IMR-90 (cell line): Measurements from ENCODE around the gene ZBTB8OS. TPM values are rescaled to one million over a fixed set of nuclear protein-coding genes. Genes with fewer than 3 reads are reported as not detected.

Experiments
- ATAC-seq: fragments of 200-7000 bp; cut with Tn5 transposase; 2 replicates; pipeline ENCODE4 v1.9.1; 2020; ENCODE audit warnings: low read depth, mild to moderate bottlenecking, moderate library complexity
- BruUV-seq: library from RNA; stranded (reverse); fragments of 400-500 nt; replicated peaks from 2 replicates; lab custom pipeline; 2021; lab: Mats Ljungman, UMichigan
- CTCF ChIA-PET: fragments of 300-600 bp; formaldehyde crosslinking; extraction: SDS; loops from one replicate; lab custom pipeline; 2021; ENCODE audit warnings: antibody characterized with exemption; lab: Yijun Ruan, JAX
- POLR2A ChIA-PET: fragments of 300-600 bp; sonication (Branson Sonifier 250); formaldehyde crosslinking; loops from one replicate; lab custom pipeline; 2022; ENCODE audit warnings: antibody characterized with exemption; ENCODE audit not compliant: unreplicated experiment; lab: Charles Lee
- DNase-seq: peaks from one replicate; pipeline ENCODE4 v3.0.0; 2013
- H2AFZ ChIP-seq: replicated peaks from 2 replicates; pipeline ENCODE3; 2013; ENCODE audit warnings: low read length, mild to moderate bottlenecking; ENCODE audit not compliant: poor library complexity
- H2AK5ac ChIP-seq: 2 replicates; pipeline ENCODE4 v1.6.1; 2013; ENCODE audit warnings: low read depth, low read length, inconsistent platforms
- H2AK9ac ChIP-seq: replicated peaks from 2 replicates; pipeline ENCODE3; 2013; ENCODE audit warnings: mild to moderate bottlenecking, low read depth, low read length, moderate library complexity; ENCODE audit not compliant: poor library complexity
- H2BK120ac ChIP-seq: 2 replicates; pipeline ENCODE4 v1.6.1; 2013; ENCODE audit warnings: low read depth, low read length, inconsistent platforms
- H2BK15ac ChIP-seq: 3 replicates; pipeline ENCODE4 v1.6.1; 2013; ENCODE audit warnings: low read depth, low read length, inconsistent platforms
- H2BK20ac ChIP-seq: 2 replicates; pipeline ENCODE4 v1.6.1; 2013; ENCODE audit warnings: low read depth, mild to moderate bottlenecking, inconsistent platforms, low read length, moderate library complexity
- H2BK5ac ChIP-seq: 2 replicates; pipeline ENCODE4 v1.6.1; 2013; ENCODE audit warnings: mild to moderate bottlenecking, low read depth, low read length, inconsistent platforms; ENCODE audit not compliant: poor library complexity, severe bottlenecking
- H3K14ac ChIP-seq: replicated peaks from 2 replicates; pipeline ENCODE4 v1.6.1; 2013; ENCODE audit warnings: low read depth, low read length, inconsistent platforms
- H3K18ac ChIP-seq: 2 replicates; pipeline ENCODE4 v1.6.1; 2013; ENCODE audit warnings: low read depth, low read length, control low read depth
- H3K23ac ChIP-seq: 2 replicates; pipeline ENCODE4 v1.6.1; 2013; ENCODE audit warnings: low read depth, low read length, inconsistent platforms
- H3K27ac ChIP-seq: 2 replicates; pipeline ENCODE4 v1.5.1; 2013; ENCODE audit warnings: mild to moderate bottlenecking, control low read depth, low read length; ENCODE audit not compliant: insufficient read depth
- H3K27me3 ChIP-seq: 2 replicates; pipeline ENCODE4 v1.6.1; 2013; ENCODE audit warnings: low read length; ENCODE audit not compliant: control insufficient read depth, insufficient read depth
- H3K36me3 ChIP-seq: 2 replicates; pipeline ENCODE4 v1.6.1; 2013; ENCODE audit warnings: low read length, mixed read lengths; ENCODE audit not compliant: control insufficient read depth, insufficient read depth
- H3K4ac ChIP-seq: 2 replicates; pipeline ENCODE4 v1.6.1; 2013; ENCODE audit warnings: low read depth, low read length, inconsistent platforms
- H3K4me1 ChIP-seq: 2 replicates; pipeline ENCODE4 v1.6.1; 2013; ENCODE audit warnings: low read length, mixed read lengths; ENCODE audit not compliant: control insufficient read depth, insufficient read depth
- H3K4me2 ChIP-seq: 2 replicates; pipeline ENCODE4 v1.6.1; 2013; ENCODE audit warnings: low read depth, mild to moderate bottlenecking, control low read depth, low read length, moderate library complexity
- H3K4me3 ChIP-seq: 2 replicates; pipeline ENCODE4 v1.5.1; 2013; ENCODE audit warnings: low read depth, mild to moderate bottlenecking, control low read depth, low read length, moderate library complexity; ENCODE audit not compliant: insufficient read depth
- H3K56ac ChIP-seq: 2 replicates; pipeline ENCODE4 v1.6.1; 2013; ENCODE audit warnings: low read length, inconsistent platforms; ENCODE audit not compliant: insufficient read depth; ENCODE audit errors: extremely low read depth
- H3K79me1 ChIP-seq, 2 experiments: 2 replicates each; pipeline ENCODE4 v1.6.1; 2013; ENCODE audit warnings: low read length in 2 of 2, inconsistent platforms in 1 of 2, low read depth in 1 of 2
- H3K9ac ChIP-seq: 2 replicates; pipeline ENCODE4 v1.6.1; 2013; ENCODE audit warnings: low read depth, low read length, control low read depth
- H3K9me1 ChIP-seq: 2 replicates; pipeline ENCODE4 v1.6.1; 2013; ENCODE audit warnings: low read length, inconsistent platforms; ENCODE audit not compliant: insufficient read depth
- H3K9me3 ChIP-seq: 2 replicates; pipeline ENCODE4 v1.6.1; 2013; ENCODE audit warnings: low read length; ENCODE audit not compliant: control insufficient read depth, insufficient read depth
- H4K20me1 ChIP-seq: 2 replicates; pipeline ENCODE4 v1.6.1; 2013; ENCODE audit warnings: low read length, inconsistent platforms; ENCODE audit not compliant: insufficient read depth
- H4K5ac ChIP-seq: 2 replicates; pipeline ENCODE4 v1.6.1; 2013; ENCODE audit warnings: mild to moderate bottlenecking, low read depth, low read length, control low read depth
- H4K8ac ChIP-seq, 2 experiments: 2 replicates each; pipeline ENCODE4 v1.6.1; 2013; ENCODE audit warnings: low read depth in 2 of 2, low read length in 2 of 2, control low read depth in 1 of 2, inconsistent platforms in 1 of 2
- H4K91ac ChIP-seq: 2 replicates; pipeline ENCODE4 v1.6.1; 2013; ENCODE audit warnings: low read depth, low read length, inconsistent platforms; ENCODE audit not compliant: insufficient read depth
- BHLHE40 ChIP-seq: fragments of 150-350 bp; IDR thresholded peaks from 2 replicates; pipeline ENCODE4 v1.6.1; 2016; ENCODE audit warnings: mild to moderate bottlenecking, low read depth, low read length
- CEBPB ChIP-seq: IDR thresholded peaks from 2 replicates; pipeline ENCODE4 v1.6.1; 2012; ENCODE audit warnings: low read depth, low read length, improper control_type of control experiment
- CHD1 ChIP-seq: IDR thresholded peaks from 2 replicates; pipeline ENCODE4 v1.6.1; 2012; ENCODE audit warnings: low read depth, low read length, improper control_type of control experiment
- FOS ChIP-seq: fragments of 150-350 bp; IDR thresholded peaks from 2 replicates; pipeline ENCODE4 v1.6.1; 2016; ENCODE audit warnings: low read depth, low read length
- MAFK ChIP-seq: IDR thresholded peaks from 2 replicates; pipeline ENCODE4 v1.6.1; 2012; ENCODE audit warnings: low read depth, low read length, improper control_type of control experiment
- NFE2L2 ChIP-seq: fragments of 150-350 bp; IDR thresholded peaks from 2 replicates; pipeline ENCODE4 v1.6.1; 2016; ENCODE audit warnings: low read depth, mild to moderate bottlenecking, low read length
- POLR2A ChIP-seq: IDR thresholded peaks from 2 replicates; pipeline ENCODE4 v1.6.1; 2012; ENCODE audit warnings: mild to moderate bottlenecking, low read depth, low read length
- RAD21 ChIP-seq: IDR thresholded peaks from 2 replicates; pipeline ENCODE4 v1.6.1; 2012; ENCODE audit warnings: low read length, improper control_type of control experiment
- RCOR1 ChIP-seq: IDR thresholded peaks from 2 replicates; pipeline ENCODE4 v1.6.1; 2012; ENCODE audit warnings: mild to moderate bottlenecking, low read length, improper control_type of control experiment; ENCODE audit not compliant: insufficient replicate concordance
- RFX5 ChIP-seq: IDR thresholded peaks from 2 replicates; pipeline ENCODE4 v1.8.0; 2012; ENCODE audit warnings: low read depth, mild to moderate bottlenecking, low read length, moderate library complexity
- SMC3 ChIP-seq: fragments of 150-350 bp; IDR thresholded peaks from 2 replicates; pipeline ENCODE4 v1.6.1; 2016; ENCODE audit warnings: low read depth, mild to moderate bottlenecking, antibody characterized with exemption, low read length, moderate library complexity
- WGBS, 2 experiments: methylation state at CpG; one replicate each; pipeline versions ENCODE4 v1.1.5 to v1.1.7; 2013; ENCODE audit warnings: missing lambda C conversion rate in 2 of 2; ENCODE audit not compliant: insufficient read length in 1 of 2; ENCODE audit errors: extremely low coverage in 2 of 2; 5-methylcytosine and 5-hydroxymethylcytosine counted together
- dilution Hi-C: fragments of 300-500 bp; cut with HindIII; formaldehyde crosslinking; loops from one replicate; pipeline ENCODE4 v1.14.3; 2018; ENCODE audit warnings: low sequenced_read_pairs; ENCODE audit not compliant: unreplicated experiment
- in situ Hi-C: fragments of 300-500 bp; cut with MboI; formaldehyde crosslinking; loops from 3 replicates; pipeline ENCODE4 v1.14.3; 2019; ENCODE audit warnings: low sequenced_read_pairs, inconsistent platforms, mixed read lengths
- intact Hi-C: fragments of 100-400 bp; cut with micrococcal nuclease; formaldehyde crosslinking; loops from 2 replicates; pipeline ENCODE4 v1.10.0; 2022
- polyA plus RNA-seq, 3 experiments: library from polyadenylated mRNA; depleted of rRNA; stranded (reverse); fragments of >200 nt; gene quantifications; 2 replicates each; pipeline ENCODE4 v1.2.3, GENCODE V29; 2012; ENCODE audit warnings: low replicate concordance in 1 of 3
- total RNA-seq: library from RNA; depleted of rRNA; stranded (reverse); fragments of >200 nt; gene quantifications from 2 replicates; pipeline ENCODE4 v1.2.3, GENCODE V29; 2012
- TF ChIP-seq, protein P1 (sequence below): fragments of 150-350 bp; IDR thresholded peaks from 2 replicates; pipeline ENCODE4 v1.6.1; 2016; ENCODE audit warnings: low read depth, mild to moderate bottlenecking, low read length, moderate library complexity, borderline replicate concordance
- TF ChIP-seq, protein P2 (sequence below): conservative IDR thresholded peaks from 2 replicates; pipeline ENCODE4 v1.5.1; 2012; ENCODE audit warnings: mild to moderate bottlenecking, low read depth, low read length, improper control_type of control experiment

The ZBTB8OS gene
- total and polyA plus RNA-seq, 2 of the 4 experiments (the other 2 are of a cell fraction) = 31.0 to 43.5 TPM

GRCh38 chr1:32647308-32648134 lies 2.8 kb downstream of the ZBTB8OS start:
- no peak overlapping the region for H2AK9ac ChIP-seq
- no peak overlapping the region for H3K9ac ChIP-seq
- peaks cover 15% of the 10 kb centered on the region for H4K20me1 ChIP-seq
- H3K36me3 ChIP-seq = peaks cover 6% of the 10 kb centered on the region
- H3K14ac ChIP-seq = no peak overlapping the region
- no peak for DNase-seq
- no peaks in the 10 kb centered on the region for H3K27me3 ChIP-seq
- H3K27ac ChIP-seq = no peak overlapping the region
- no peak overlapping the region for H3K4me3 ChIP-seq
- H3K79me1 ChIP-seq = peaks cover 12 to 45% of the 10 kb centered on the region in 2 experiments
- no peak overlapping the region for H3K4me2 ChIP-seq
- no peak overlapping the region for H4K91ac ChIP-seq
- H4K5ac ChIP-seq = no peak overlapping the region
- no peak for ATAC-seq
- no peak overlapping the region for H2BK120ac ChIP-seq
- WGBS, 2 experiments = no CpG with 5 or more reads among the region's 6 CpGs
- no peak overlapping the region for H2BK15ac ChIP-seq
- no peak overlapping the region for H2AK5ac ChIP-seq
- no peak overlapping the region for H2BK5ac ChIP-seq
- CTCF ChIA-PET = no interaction called here
- no peaks in the 10 kb centered on the region; the same call in 1 of the 2 replicates for H3K9me1 ChIP-seq
- no peaks in the 10 kb centered on the region for H3K9me3 ChIP-seq
- no TSS peak for BruUV-seq
- H3K23ac ChIP-seq = no peak overlapping the region
- intact Hi-C loops = no loop called here
- in situ Hi-C loops = no loop called here
- H2BK20ac ChIP-seq = no peak overlapping the region
- no peak overlapping the region for H4K8ac ChIP-seq
- POLR2A ChIA-PET = no interaction called here
- no peak overlapping the region for H2AFZ ChIP-seq
- H3K4me1 ChIP-seq = no peaks in the 10 kb centered on the region; the same call in 1 of the 2 replicates
- dilution Hi-C loops = no loop called here
- H3K56ac ChIP-seq = no peak overlapping the region
- H3K18ac ChIP-seq = no peak overlapping the region
- H3K4ac ChIP-seq = no peak overlapping the region
- TF ChIP-seq NFE2L2 = no peak
- no peak for TF ChIP-seq RCOR1
- no peak for TF ChIP-seq RAD21
- TF ChIP-seq RFX5 = no peak
- TF ChIP-seq BHLHE40 = no peak
- no peak for TF ChIP-seq CHD1
- no peak for TF ChIP-seq POLR2A
- TF ChIP-seq CEBPB = no peak
- TF ChIP-seq FOS = no peak
- TF ChIP-seq, protein P1, sequence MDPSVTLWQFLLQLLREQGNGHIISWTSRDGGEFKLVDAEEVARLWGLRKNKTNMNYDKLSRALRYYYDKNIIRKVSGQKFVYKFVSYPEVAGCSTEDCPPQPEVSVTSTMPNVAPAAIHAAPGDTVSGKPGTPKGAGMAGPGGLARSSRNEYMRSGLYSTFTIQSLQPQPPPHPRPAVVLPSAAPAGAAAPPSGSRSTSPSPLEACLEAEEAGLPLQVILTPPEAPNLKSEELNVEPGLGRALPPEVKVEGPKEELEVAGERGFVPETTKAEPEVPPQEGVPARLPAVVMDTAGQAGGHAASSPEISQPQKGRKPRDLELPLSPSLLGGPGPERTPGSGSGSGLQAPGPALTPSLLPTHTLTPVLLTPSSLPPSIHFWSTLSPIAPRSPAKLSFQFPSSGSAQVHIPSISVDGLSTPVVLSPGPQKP = no peak
- no peak for TF ChIP-seq MAFK
- TF ChIP-seq, protein P2, sequence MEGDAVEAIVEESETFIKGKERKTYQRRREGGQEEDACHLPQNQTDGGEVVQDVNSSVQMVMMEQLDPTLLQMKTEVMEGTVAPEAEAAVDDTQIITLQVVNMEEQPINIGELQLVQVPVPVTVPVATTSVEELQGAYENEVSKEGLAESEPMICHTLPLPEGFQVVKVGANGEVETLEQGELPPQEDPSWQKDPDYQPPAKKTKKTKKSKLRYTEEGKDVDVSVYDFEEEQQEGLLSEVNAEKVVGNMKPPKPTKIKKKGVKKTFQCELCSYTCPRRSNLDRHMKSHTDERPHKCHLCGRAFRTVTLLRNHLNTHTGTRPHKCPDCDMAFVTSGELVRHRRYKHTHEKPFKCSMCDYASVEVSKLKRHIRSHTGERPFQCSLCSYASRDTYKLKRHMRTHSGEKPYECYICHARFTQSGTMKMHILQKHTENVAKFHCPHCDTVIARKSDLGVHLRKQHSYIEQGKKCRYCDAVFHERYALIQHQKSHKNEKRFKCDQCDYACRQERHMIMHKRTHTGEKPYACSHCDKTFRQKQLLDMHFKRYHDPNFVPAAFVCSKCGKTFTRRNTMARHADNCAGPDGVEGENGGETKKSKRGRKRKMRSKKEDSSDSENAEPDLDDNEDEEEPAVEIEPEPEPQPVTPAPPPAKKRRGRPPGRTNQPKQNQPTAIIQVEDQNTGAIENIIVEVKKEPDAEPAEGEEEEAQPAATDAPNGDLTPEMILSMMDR = no peak
- TF ChIP-seq SMC3 = no peak
